Subcutaneous abdominal adipose tissue (tissue), 5 donors: Measurements from ENCODE around the gene RAE1.
"Not testable (repeated sequence)": the region's sequence is repeated elsewhere in the genome, so short reads cannot be mapped to it uniquely, and the experiment has no call there.

Source experiments
- H3K27ac ChIP-seq: one replicate; pipeline ENCODE4 v1.7.0; 2013; ENCODE audit warnings: low read depth, mild to moderate bottlenecking, inconsistent platforms, low read length, moderate library complexity
- H3K27me3 ChIP-seq, 5 donors: one replicate each; pipeline ENCODE4 v1.7.0; 2013; ENCODE audit warnings: low read length in 5 of 5, inconsistent platforms in 1 of 5; ENCODE audit not compliant: control insufficient read depth in 5 of 5, insufficient read depth in 4 of 5
- H3K36me3 ChIP-seq, 5 donors: one replicate each; pipeline ENCODE4 v1.7.0; 2013; ENCODE audit warnings: low read length in 5 of 5; ENCODE audit not compliant: control insufficient read depth in 5 of 5, insufficient read depth in 5 of 5
- H3K4me1 ChIP-seq, 5 donors: one replicate each; pipeline ENCODE4 v1.7.0; 2013; ENCODE audit warnings: low read length in 5 of 5, mild to moderate bottlenecking in 3 of 5, moderate library complexity in 1 of 5; ENCODE audit not compliant: control insufficient read depth in 5 of 5, insufficient read depth in 5 of 5
- H3K4me3 ChIP-seq, 5 donors: one replicate each; pipeline ENCODE4 v1.7.0; 2013; ENCODE audit warnings: low read length in 5 of 5, low read depth in 1 of 5
- H3K9ac ChIP-seq, 5 donors: one replicate each; pipeline ENCODE4 v1.7.0; 2013; ENCODE audit warnings: low read length in 5 of 5, mild to moderate bottlenecking in 4 of 5, moderate library complexity in 3 of 5
- H3K9me3 ChIP-seq, 5 donors: one replicate each; pipeline ENCODE4 v1.7.0; 2013; ENCODE audit warnings: low read length in 5 of 5; ENCODE audit not compliant: control insufficient read depth in 5 of 5
- donor health status: healthy.
- donor health status: healthy.
- donor health status: healthy.
- donor health status: healthy.
- donor health status: healthy.

The RAE1 gene

GRCh38 chr20:57412347-57413029, 61.4 kb downstream of the RAE1 start:
- Histone ChIP-seq H3K27me3 (peaks cover 0 to 16% (median 0%) of the 10 kb centered on the region in 5 donors), H3K4me1 (no peaks in the 10 kb centered on the region), H3K4me3 (no peak overlapping the region), H3K27ac (no peak overlapping the region), H3K9ac (no peak overlapping the region), H3K36me3 (peaks cover 0 to 24% (median 20%) of the 10 kb centered on the region in 5 donors), H3K9me3 (no peaks in the 10 kb centered on the region)

- peaks cover 0 to 16% (median 0%) of the 10 kb centered on the region in 5 donors for H3K27me3 ChIP-seq
- H3K27ac ChIP-seq, result no peak overlapping the region
- H3K4me1 ChIP-seq, result no peaks in the 10 kb centered on the region
- H3K36me3 ChIP-seq, result peaks cover 0 to 9% (median 6%) of the 10 kb centered on the region in 5 donors
- H3K9ac ChIP-seq, result no peak overlapping the region
- no peaks in the 10 kb centered on the region for H3K9me3 ChIP-seq
- no peak overlapping the region for H3K4me3 ChIP-seq
These were observed 62.9 kb downstream of the RAE1 start for GRCh38 chr20:57413986-57414385.

- Histone ChIP-seq H3K4me1 (no peaks in the 10 kb centered on the region), H3K4me3 (no peak overlapping the region), H3K36me3 (peaks cover 0 to under 1% (median 0%) of the 10 kb centered on the region in 5 donors), H3K27me3 (peaks cover 0 to 16% (median 0%) of the 10 kb centered on the region in 5 donors), H3K9me3 (no peaks in the 10 kb centered on the region), H3K27ac (no peak overlapping the region), H3K9ac (no peak overlapping the region)
These were observed 64.0 kb downstream of the RAE1 start for GRCh38 chr20:57414867-57415592.

DNA sequence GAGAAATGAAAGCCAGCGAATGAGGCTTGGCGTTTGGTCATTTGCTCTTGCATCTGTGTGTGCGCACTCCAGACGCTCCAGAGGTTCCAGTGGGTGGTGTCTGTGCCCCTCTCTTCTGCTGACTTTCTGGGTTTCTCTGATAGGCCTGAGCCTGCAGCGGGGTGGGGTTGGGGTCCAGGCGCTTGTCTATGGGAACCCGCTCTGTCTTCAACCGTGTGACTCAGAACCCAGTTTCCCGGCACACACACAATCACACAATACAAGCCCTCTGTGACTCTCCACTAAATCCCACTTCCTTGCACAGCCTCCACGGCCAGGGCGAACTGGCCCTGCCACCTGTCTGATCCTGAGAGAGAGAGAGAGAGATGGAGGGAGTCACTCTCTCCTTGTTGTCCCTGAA, 64.7 kb downstream of the RAE1 start:
- Histone ChIP-seq H3K4me1 (no peaks in the 10 kb centered on the region), H3K36me3 (no peaks in the 10 kb centered on the region), H3K4me3 (no peak overlapping the region), H3K27ac (no peak overlapping the region), H3K9ac (no peak overlapping the region), H3K27me3 (peaks cover 0 to 15% (median 4%) of the 10 kb centered on the region in 5 donors), H3K9me3 (no peaks in the 10 kb centered on the region)

DNA sequence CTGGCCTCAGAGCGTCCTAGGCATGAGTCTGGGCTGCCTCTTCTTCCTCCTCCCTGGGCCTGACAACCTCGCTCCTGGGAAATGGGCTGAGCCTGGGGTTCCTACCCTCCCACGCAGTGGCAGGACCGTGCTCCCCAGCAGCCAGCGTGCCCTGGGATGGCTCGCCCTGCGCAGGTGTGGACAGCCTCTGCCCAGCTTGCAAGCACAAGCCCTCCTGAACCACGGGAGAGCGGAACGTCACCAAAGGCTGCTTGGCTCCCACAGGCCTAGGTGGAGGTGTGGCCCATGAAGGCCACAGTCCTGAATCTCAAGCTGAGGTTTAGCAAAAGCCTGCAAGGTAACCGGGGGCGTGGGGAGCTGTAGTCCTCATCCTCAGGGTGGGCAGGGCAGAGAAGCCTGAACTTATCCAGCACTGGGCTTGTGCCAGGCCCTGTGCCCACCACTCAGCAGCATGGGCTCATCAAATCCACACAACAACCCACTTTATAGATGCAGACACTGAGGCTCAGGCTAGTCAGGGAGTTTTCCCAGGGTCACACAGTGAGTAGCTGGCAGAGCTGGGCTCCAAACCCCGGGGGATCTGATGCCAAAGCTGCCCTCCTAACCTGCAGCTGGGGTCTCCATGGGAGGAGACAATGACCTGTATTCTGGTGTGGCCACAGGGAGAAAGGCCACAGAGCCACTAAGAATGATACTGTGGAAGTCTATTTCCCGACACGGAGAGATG, 65.4 kb downstream of the RAE1 start:
- Histone ChIP-seq H3K36me3 (no peaks in the 10 kb centered on the region), H3K4me3 (no peak overlapping the region), H3K27ac (no peak overlapping the region), H3K4me1 (no peaks in the 10 kb centered on the region), H3K9ac (no peak overlapping the region), H3K27me3 (peaks cover 0 to 15% (median 9%) of the 10 kb centered on the region in 5 donors), H3K9me3 (no peaks in the 10 kb centered on the region)

GRCh38 chr20:57417051-57417689, 66.1 kb downstream of the RAE1 start:
- peaks cover 0 to 15% (median 12%) of the 10 kb centered on the region in 5 donors for H3K27me3 ChIP-seq
- H3K4me3 ChIP-seq, result no peak overlapping the region
- H3K4me1 ChIP-seq, result no peaks in the 10 kb centered on the region
- H3K9me3 ChIP-seq, result no peaks in the 10 kb centered on the region
- H3K27ac ChIP-seq, result no peak overlapping the region
- no peaks in the 10 kb centered on the region for H3K36me3 ChIP-seq
- no peak overlapping the region for H3K9ac ChIP-seq

DNA sequence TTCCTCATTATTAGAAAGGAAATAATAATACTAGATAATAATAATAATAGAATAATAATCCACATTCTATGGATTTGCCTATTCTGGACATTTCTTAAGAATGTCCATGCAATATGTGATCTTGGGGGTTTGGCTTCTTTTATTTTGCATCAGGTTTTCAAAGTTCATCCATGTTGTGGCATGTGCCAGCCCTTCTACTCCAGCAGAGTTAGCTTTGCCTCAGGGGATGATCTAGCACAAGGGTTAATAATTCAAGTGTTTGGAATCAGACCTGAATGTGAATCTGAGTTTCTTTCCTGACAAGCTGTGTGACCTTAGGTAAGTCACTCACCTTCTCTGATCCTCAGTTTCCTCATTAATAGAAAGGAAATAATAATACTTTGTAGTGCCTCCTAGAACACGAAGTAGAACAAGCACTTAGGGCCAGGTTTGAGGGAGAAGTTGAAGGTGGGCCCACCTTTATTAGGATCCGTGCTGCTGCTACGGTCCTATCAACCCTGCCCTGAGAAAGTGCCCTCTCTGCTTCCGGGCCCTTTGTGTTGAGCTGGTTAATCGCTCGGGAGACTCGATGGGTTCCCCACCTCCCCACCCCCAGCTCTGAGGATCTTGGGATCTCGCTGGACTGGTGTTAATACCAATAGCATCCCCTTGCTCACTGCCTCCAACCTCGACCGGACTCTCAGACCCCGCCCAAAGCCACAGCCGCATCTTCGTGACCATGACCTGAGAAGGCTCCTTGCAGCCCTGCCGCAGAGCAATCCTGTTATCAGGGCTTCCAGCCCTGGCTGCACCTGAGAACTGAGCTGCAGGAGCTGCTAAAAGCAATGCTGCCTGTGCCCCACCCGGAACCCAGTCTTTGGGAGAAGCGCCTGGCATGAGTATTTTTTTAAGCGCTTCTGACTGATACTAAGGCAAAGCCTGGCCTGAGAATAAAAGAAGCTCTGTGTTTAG, 67.0 kb downstream of the RAE1 start:
- no peaks in the 10 kb centered on the region for H3K4me1 ChIP-seq
- no peak overlapping the region for H3K27ac ChIP-seq
- H3K36me3 ChIP-seq, result no peaks in the 10 kb centered on the region
- no peak overlapping the region for H3K4me3 ChIP-seq
- peaks cover 0 to 16% (median 12%) of the 10 kb centered on the region in 5 donors for H3K27me3 ChIP-seq
- no peaks in the 10 kb centered on the region for H3K9me3 ChIP-seq
- no peak overlapping the region for H3K9ac ChIP-seq

DNA sequence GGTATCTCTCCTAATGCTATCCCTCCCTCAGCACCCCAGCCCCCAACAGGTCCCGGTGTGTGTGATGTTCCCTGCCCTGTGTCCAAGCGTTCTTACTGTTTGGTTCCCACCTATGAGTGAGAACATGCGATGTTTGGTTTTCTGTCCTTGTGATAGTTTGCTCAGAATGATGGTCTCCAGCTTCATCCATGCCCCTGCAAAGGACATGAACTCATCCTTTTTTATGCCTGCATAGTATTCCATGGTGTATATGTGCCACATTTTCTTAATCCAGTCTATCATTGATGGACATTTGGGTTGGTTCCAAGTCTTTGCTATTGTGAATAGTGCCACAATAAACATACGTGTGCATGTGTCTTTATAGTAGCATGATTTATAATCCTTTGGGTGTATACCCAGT, 68.4 kb downstream of the RAE1 start:
- not testable (repeated sequence) for H3K4me1 ChIP-seq, H3K36me3 ChIP-seq, H3K9ac ChIP-seq, H3K27ac ChIP-seq, H3K4me3 ChIP-seq, H3K9me3 ChIP-seq
- H3K27me3 ChIP-seq, result peaks cover 0 to 16% (median 12%) of the 10 kb centered on the region in 5 donors

DNA sequence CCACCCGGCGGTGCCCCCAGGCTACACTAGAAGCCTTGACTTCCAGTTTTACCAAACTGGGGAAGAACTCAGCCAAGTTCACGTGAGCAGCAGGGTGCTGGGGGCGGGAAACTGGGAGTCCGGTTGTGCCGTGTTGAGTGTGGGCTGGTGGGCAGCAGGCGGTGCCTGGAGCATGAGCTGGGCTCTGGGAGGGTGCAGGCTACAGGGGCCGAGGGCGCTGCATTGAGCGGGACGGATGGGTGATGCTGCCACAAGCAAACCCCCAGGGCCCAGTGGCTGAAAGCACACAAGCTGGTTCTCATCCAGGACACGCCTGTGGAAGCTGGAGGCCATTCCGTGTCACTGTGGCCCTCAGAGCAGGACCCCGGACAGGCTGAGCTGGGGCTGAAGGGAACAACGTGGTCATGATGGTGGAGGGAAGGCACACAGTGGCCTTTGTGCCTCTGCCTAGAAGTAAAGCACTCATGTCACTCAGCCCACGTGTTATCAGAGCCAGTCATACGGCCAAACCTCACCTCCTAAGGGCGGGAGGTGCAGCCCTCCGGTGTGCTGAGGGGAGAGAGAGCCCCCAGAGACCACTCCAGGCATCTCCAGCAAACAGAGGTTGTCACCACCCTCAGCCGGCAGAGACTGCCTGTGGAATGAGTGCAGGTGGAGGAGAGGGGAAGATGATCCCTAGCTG, 69.7 kb downstream of the RAE1 start:
- no peak overlapping the region for H3K4me3 ChIP-seq
- H3K27me3 ChIP-seq, result peaks cover 0 to 18% (median 9%) of the 10 kb centered on the region in 5 donors
- peaks cover 0 to 9% (median 6%) of the 10 kb centered on the region in 5 donors for H3K4me1 ChIP-seq
- no peak overlapping the region for H3K27ac ChIP-seq
- H3K36me3 ChIP-seq, result no peaks in the 10 kb centered on the region
- H3K9me3 ChIP-seq, result no peaks in the 10 kb centered on the region
- H3K9ac ChIP-seq, result no peak overlapping the region
